K562 (cell line): ENCODE data around the gene HEXIM1. TPM values are rescaled to one million over a fixed set of nuclear protein-coding genes. Genes with fewer than 3 reads are reported as not detected.

Source experiments
- CHD1 ChIP-seq: fragments of 200-600 bp; sonication (generic); IDR thresholded peaks from one replicate; pipeline ENCODE4 v1.6.1; 2012; ENCODE audit warnings: mild to moderate bottlenecking, moderate library complexity, low read length, inconsistent platforms
- EP300 ChIP-seq: IDR thresholded peaks from 2 replicates; pipeline ENCODE4 v1.6.1; 2012; ENCODE audit warnings: low read length, improper control_type of control experiment
- ETS2 ChIP-seq: IDR thresholded peaks from 2 replicates; pipeline ENCODE4 v1.6.1; 2016; ENCODE audit warnings: borderline replicate concordance, missing genetic modification characterization, mild to moderate bottlenecking, moderate library complexity, missing compliant biosample characterization; ENCODE audit not compliant: poor library complexity, severe bottlenecking
- FOXA3 ChIP-seq, 2 experiments: fragments of 450-650 bp in 1 of 2; sonication (generic) in 1 of 2; formaldehyde crosslinking; IDR thresholded peaks in 1 of 2; conservative IDR thresholded peaks in 1 of 2; 2 replicates each; pipeline versions ENCODE4 v1.4.0 to v1.8.0; 2020 to 2022; ENCODE audit warnings: mild to moderate bottlenecking in 2 of 2, missing genetic modification reagents in 1 of 2
- GTF2B ChIP-seq: IDR thresholded peaks from 2 replicates; pipeline ENCODE4 v1.6.1; 2011; ENCODE audit not compliant: insufficient read length; ENCODE audit errors: extremely low read depth
- MEIS2 ChIP-seq: fragments of 450-650 bp; IDR thresholded peaks from 2 replicates; pipeline ENCODE4 v1.6.1; 2014; ENCODE audit warnings: mild to moderate bottlenecking; ENCODE audit not compliant: partially characterized antibody
- MNT ChIP-seq, 2 experiments: fragments of 450-650 bp; conservative IDR thresholded peaks; 2 replicates each; pipeline ENCODE4 v1.6.1; 2017; ENCODE audit warnings: mild to moderate bottlenecking in 2 of 2, moderate library complexity in 2 of 2
- MTA2 ChIP-seq: fragments of 450-650 bp; IDR thresholded peaks from 2 replicates; pipeline ENCODE4 v1.6.1; 2016; ENCODE audit warnings: low read depth
- MXD1 ChIP-seq: fragments of 250-450 bp; sonication (Bioruptor Pico); IDR thresholded peaks from 2 replicates; pipeline ENCODE4 v1.8.0; 2021; ENCODE audit warnings: borderline replicate concordance, mild to moderate bottlenecking, moderate library complexity; ENCODE audit not compliant: poor library complexity, severe bottlenecking
- POU5F1 ChIP-seq: fragments of 150-350 bp; IDR thresholded peaks from 2 replicates; pipeline ENCODE4 v1.6.1; 2014; ENCODE audit warnings: borderline replicate concordance, low read length, low read depth, mild to moderate bottlenecking; ENCODE audit not compliant: partially characterized antibody
- SIN3A ChIP-seq, 2 experiments: fragments of 150-350 bp in 1 of 2; IDR thresholded peaks; 2 replicates each; pipeline ENCODE4 v1.6.1; 2011 to 2016; ENCODE audit warnings: borderline replicate concordance in 2 of 2, low read depth in 2 of 2, low read length in 2 of 2, mild to moderate bottlenecking in 2 of 2, moderate library complexity in 2 of 2; ENCODE audit not compliant: control insufficient read depth in 1 of 2
- SOX6 ChIP-seq: fragments of 450-650 bp; IDR thresholded peaks from 2 replicates; pipeline ENCODE4 v1.6.1; 2014; ENCODE audit warnings: mild to moderate bottlenecking
- SUPT5H ChIP-seq: fragments of 450-650 bp; IDR thresholded peaks from 2 replicates; pipeline ENCODE4 v1.6.1; 2016
- TRIM25 ChIP-seq: fragments of 450-650 bp; IDR thresholded peaks from 2 replicates; pipeline ENCODE4 v1.7.0; 2016; ENCODE audit warnings: borderline replicate concordance
- ZEB2 ChIP-seq: fragments of 450-650 bp; IDR thresholded peaks from 2 replicates; pipeline ENCODE4 v1.6.1; 2016
- ZNF134 ChIP-seq: fragments of 250-450 bp; sonication (Bioruptor Pico); conservative IDR thresholded peaks from 2 replicates; pipeline ENCODE4 v1.4.0; 2020
- ZNF23 ChIP-seq: fragments of 250-450 bp; sonication (Bioruptor Pico); IDR thresholded peaks from 2 replicates; pipeline ENCODE4 v1.4.0; 2020; ENCODE audit warnings: mild to moderate bottlenecking
- ZNF277 ChIP-seq: fragments of 250-450 bp; sonication (Bioruptor Pico); IDR thresholded peaks from 2 replicates; pipeline ENCODE4 v1.8.0; 2022; ENCODE audit warnings: inconsistent platforms, mild to moderate bottlenecking, moderate library complexity, borderline replicate concordance
- polyA plus RNA-seq, 8 experiments: library from polyadenylated mRNA; depleted of rRNA in 4 of 8; stranded (reverse) in 5 of 8; unstranded in 3 of 8; fragments of >200 nt; fragmentation: Nextera tagmentation in 2 of 8; fragmentation: Illumina TruSeq in 1 of 8; extraction: Ambion mirVana in 2 of 8; extraction: Trizol in 1 of 8; gene quantifications; 2 replicates each; pipeline versions ENCODE4 v1.2.1 to v1.2.3, GENCODE V29; 2011 to 2014; ENCODE audit warnings: inconsistent platforms in 1 of 8, missing spikeins in 1 of 8
- total RNA-seq, 7 experiments: library from RNA; depleted of rRNA in 6 of 7; stranded (reverse); fragments of >200 nt in 6 of 7; fragmentation: Illumina TruSeq in 2 of 7; extraction: Trizol in 2 of 7; gene quantifications; 2 replicates each; pipeline versions ENCODE4 v1.2.1 to v1.2.3, GENCODE V29; 2011 to 2021; ENCODE audit warnings: low replicate concordance in 1 of 7

Gene HEXIM1
- total and polyA plus RNA-seq, 9 of the 15 experiments (the other 6 are each of a cell fraction or from before 2014, with no cell fraction given), result 1.4 to 28.3 (median 9.1) TPM

- TF ChIP-seq SOX6 (peak; percentile 49; the same call in 1 of the 2 replicates), MTA2 (peak; percentile 78), ZEB2 (peak; percentile 91), ZNF277 (CRISPR knock-in tag) (no peak), MNT (conservative IDR thresholded peaks at IDR 0.05) (peak; percentile 1 to 5; a peak in 1 of 4 replicates), ETS2 (tag) (no peak), GTF2B (peak; percentile 73), MXD1 (CRISPR knock-in tag) (no peak), TRIM25 (peak; percentile 88; the same call in 1 of the 2 replicates), POU5F1 (peak; percentile 49), CHD1 (peak; percentile 96), SUPT5H (peak; percentile 100), ZNF134 (CRISPR knock-in tag) (peak; percentile 40; the same call in 1 of the 2 replicates), EP300 (no peak), MEIS2 (peak; percentile 92), ZNF23 (CRISPR knock-in tag) (peak; percentile 67), SIN3A (IDR thresholded peaks at IDR 0.05; ENCODE audit: borderline replicate concordance in 2 of 2, control insufficient read depth in 1 of 2, low read depth in 2 of 2, low read length in 2 of 2) (peak in 1 of 2 experiments; percentile 78; a peak in 3 of 4 replicates), FOXA3 (CRISPR knock-in tag; conservative IDR thresholded peaks at IDR 0.05 in 1 of 2, IDR thresholded peaks at IDR 0.05 in 1 of 2) (no peak; a peak in 1 of 4 replicates)
Observed at GRCh38 chr17:45148183-45149036, at the start of gene HEXIM1 (continued).
